ENCODE data around the gene LINC01488. TPM values are rescaled to one million over a fixed set of nuclear protein-coding genes. Genes with fewer than 3 reads are reported as not detected.

Gene LINC01488
- total and polyA plus RNA-seq, 2 donors (not counting 1 experiment from before 2014, with no cell fraction given) = not detected

DNA sequence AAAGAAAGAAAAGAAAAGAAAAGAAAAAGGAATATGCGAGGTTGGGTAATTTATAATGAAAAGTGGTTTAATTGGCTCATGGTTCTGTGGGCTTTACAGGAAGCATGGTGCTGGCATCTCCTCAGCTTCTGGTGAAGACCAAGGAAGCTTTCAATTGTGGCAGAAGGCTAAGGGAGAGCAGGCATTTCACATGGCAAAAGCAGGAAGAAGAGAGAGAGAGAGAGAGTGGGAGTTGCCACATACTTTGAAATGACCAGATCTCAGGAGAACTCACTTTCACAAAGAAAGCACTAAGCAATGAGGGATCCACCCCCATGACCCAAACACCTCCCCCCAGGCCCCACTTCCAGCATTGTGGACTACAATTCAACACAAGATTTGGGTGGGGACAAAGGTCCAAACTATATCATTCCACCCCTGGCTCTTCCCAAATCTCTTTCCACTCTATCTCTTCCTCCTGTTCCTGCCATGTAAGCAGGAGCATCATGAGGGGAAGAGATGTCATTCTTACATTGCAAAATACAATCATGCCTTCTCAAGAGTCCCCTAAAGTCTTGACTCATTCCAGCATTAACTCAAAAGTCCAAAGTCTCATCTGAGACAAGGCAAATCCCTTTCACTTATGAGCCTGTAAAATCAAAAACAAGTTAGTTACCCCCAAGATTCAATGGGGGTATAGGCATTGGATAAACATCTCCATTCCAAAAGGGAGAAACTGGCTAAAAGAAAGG, 38.9 kb downstream of the LINC01488 start:
- H3K4me1 ChIP-seq (ENCODE audit: control insufficient read depth in 2 of 2, insufficient read depth in 2 of 2, low read length in 2 of 2) = peaks cover 3 to 9% of the 10 kb centered on the region in 2 donors
- H3K27me3 ChIP-seq (replicated peaks in 1 of 4; ENCODE audit: control extremely low read depth in 1 of 4, control insufficient read depth in 3 of 4, insufficient read depth in 4 of 4, low read length in 3 of 4) = peaks cover 0 to 5% (median 0%) of the 10 kb centered on the region in 4 experiments
- peaks cover 2 to 34% (median 22%) of the 10 kb centered on the region in 3 donors for H3K9me3 ChIP-seq (ENCODE audit: control extremely low read depth in 1 of 3, control insufficient read depth in 2 of 3, insufficient read depth in 1 of 3, low read length in 2 of 3)
- no peak overlapping the region for H3K27ac ChIP-seq (ENCODE audit: low read length in 2 of 2)
- WGBS (ENCODE audit: insufficient coverage) = 88% methylated on average over 1 of the region's 1 CpG
- DNase-seq = no peak
- intact Hi-C loops (cut with micrococcal nuclease) = no loop called here
- TF ChIP-seq, protein P1, sequence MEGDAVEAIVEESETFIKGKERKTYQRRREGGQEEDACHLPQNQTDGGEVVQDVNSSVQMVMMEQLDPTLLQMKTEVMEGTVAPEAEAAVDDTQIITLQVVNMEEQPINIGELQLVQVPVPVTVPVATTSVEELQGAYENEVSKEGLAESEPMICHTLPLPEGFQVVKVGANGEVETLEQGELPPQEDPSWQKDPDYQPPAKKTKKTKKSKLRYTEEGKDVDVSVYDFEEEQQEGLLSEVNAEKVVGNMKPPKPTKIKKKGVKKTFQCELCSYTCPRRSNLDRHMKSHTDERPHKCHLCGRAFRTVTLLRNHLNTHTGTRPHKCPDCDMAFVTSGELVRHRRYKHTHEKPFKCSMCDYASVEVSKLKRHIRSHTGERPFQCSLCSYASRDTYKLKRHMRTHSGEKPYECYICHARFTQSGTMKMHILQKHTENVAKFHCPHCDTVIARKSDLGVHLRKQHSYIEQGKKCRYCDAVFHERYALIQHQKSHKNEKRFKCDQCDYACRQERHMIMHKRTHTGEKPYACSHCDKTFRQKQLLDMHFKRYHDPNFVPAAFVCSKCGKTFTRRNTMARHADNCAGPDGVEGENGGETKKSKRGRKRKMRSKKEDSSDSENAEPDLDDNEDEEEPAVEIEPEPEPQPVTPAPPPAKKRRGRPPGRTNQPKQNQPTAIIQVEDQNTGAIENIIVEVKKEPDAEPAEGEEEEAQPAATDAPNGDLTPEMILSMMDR (IDR thresholded peaks at IDR 0.05) = no peak
- H3K27me3 Mint-ChIP-seq = peaks cover 2% of the 10 kb centered on the region
- no peaks in the 10 kb centered on the region for H3K36me3 ChIP-seq (replicated peaks in 1 of 2; ENCODE audit: control extremely low read depth in 1 of 2, control insufficient read depth in 1 of 2, extremely low read depth in 1 of 2, insufficient read depth in 2 of 2, low read length in 1 of 2)
- POLR2A ChIA-PET = no interaction called here
- H3K4me1 Mint-ChIP-seq = peaks cover 8% of the 10 kb centered on the region
- no peak for ATAC-seq (ENCODE audit: low read depth)
- H2AFZ ChIP-seq (ENCODE audit: insufficient read depth, low read depth, low read length, poor library complexity, severe bottlenecking) = no peak overlapping the region
- peaks cover 7% of the 10 kb centered on the region for H3K9me3 Mint-ChIP-seq (ENCODE audit: insufficient read depth)
- H3K4me3 ChIP-seq (ENCODE audit: control extremely low read depth in 1 of 5, extremely low read depth in 1 of 5, insufficient read depth in 1 of 5, low read depth in 2 of 5, low read length in 4 of 5) = no peak overlapping the region
- CTCF ChIA-PET = no interaction called here
- no peak overlapping the region for H3K27ac Mint-ChIP-seq
- no peak overlapping the region for H3K9ac ChIP-seq (ENCODE audit: low read length)
- H3K4me3 Mint-ChIP-seq = no peak overlapping the region
- no peak overlapping the region for H3K4me2 ChIP-seq (replicated peaks; ENCODE audit: low read depth, low read length, poor library complexity, severe bottlenecking)
- H3K79me2 ChIP-seq (ENCODE audit: control insufficient read depth, insufficient read depth, low read length) = no peaks in the 10 kb centered on the region
- no peaks in the 10 kb centered on the region for H4K20me1 ChIP-seq (ENCODE audit: control insufficient read depth, insufficient read depth, low read length, poor library complexity, severe bottlenecking)

DNA sequence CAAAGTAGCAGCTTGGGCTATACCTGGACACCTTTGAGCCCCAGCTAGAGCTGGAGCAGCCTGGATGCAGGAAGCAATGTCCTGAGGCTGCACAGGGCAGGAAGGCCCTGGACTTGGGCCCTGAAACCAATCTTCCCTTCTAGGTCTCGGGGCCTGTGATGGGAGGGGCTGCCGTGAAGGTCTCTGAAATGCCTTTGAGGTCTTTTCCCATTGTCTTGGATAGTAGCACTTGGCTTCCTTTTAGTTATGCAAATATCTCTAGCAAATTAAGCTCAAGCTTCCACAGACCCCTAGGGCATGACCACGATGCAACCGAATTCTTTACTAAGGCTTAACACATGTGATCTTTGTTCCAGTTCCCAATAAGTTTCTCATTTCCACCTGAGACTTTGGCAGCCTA, 40.0 kb downstream of the LINC01488 start:
- Histone ChIP-seq H3K4me1 (ENCODE audit: control insufficient read depth in 2 of 2, insufficient read depth in 2 of 2, low read length in 2 of 2) (no peaks in the 10 kb centered on the region), H3K27me3 (replicated peaks in 1 of 4; ENCODE audit: control extremely low read depth in 1 of 4, control insufficient read depth in 3 of 4, insufficient read depth in 4 of 4, low read length in 3 of 4) (peaks cover 0 to 5% (median 0%) of the 10 kb centered on the region in 4 experiments), H3K27ac (ENCODE audit: low read length in 2 of 2) (no peak overlapping the region), H3K36me3 (replicated peaks in 1 of 2; ENCODE audit: control extremely low read depth in 1 of 2, control insufficient read depth in 1 of 2, extremely low read depth in 1 of 2, insufficient read depth in 2 of 2, low read length in 1 of 2) (no peaks in the 10 kb centered on the region), H3K9ac (ENCODE audit: low read length) (no peak overlapping the region), H3K4me2 (replicated peaks; ENCODE audit: low read depth, low read length, poor library complexity, severe bottlenecking) (no peak overlapping the region), H3K4me3 (ENCODE audit: control extremely low read depth in 1 of 5, extremely low read depth in 1 of 5, insufficient read depth in 1 of 5, low read depth in 2 of 5, low read length in 4 of 5) (no peak overlapping the region), H2AFZ (ENCODE audit: insufficient read depth, low read depth, low read length, poor library complexity, severe bottlenecking) (no peak overlapping the region), H3K79me2 (ENCODE audit: control insufficient read depth, insufficient read depth, low read length) (no peaks in the 10 kb centered on the region), H3K9me3 (ENCODE audit: control extremely low read depth in 1 of 3, control insufficient read depth in 2 of 3, insufficient read depth in 1 of 3, low read length in 2 of 3) (peaks cover 2 to 23% (median 15%) of the 10 kb centered on the region in 3 donors), H4K20me1 (ENCODE audit: control insufficient read depth, insufficient read depth, low read length, poor library complexity, severe bottlenecking) (no peaks in the 10 kb centered on the region)
- peaks cover 6% of the 10 kb centered on the region for H3K27me3 Mint-ChIP-seq
- POLR2A ChIA-PET = no interaction called here
- WGBS (ENCODE audit: insufficient coverage) = 41% methylated on average over 2 of the region's 4 CpGs
- CTCF ChIA-PET = no interaction called here
- DNase-seq = no peak
- H3K27ac Mint-ChIP-seq = no peak overlapping the region
- peaks cover 4% of the 10 kb centered on the region for H3K9me3 Mint-ChIP-seq (ENCODE audit: insufficient read depth)
- no peak overlapping the region for H3K4me3 Mint-ChIP-seq
- intact Hi-C loops (cut with micrococcal nuclease) = no loop called here
- H3K4me1 Mint-ChIP-seq = no peaks in the 10 kb centered on the region
- no peak for ATAC-seq (ENCODE audit: low read depth)
- no peak for TF ChIP-seq EZH2 (IDR thresholded peaks at IDR 0.05; ENCODE audit: borderline replicate concordance, insufficient read depth, low read depth, low read length, poor library complexity, severe bottlenecking)
- TF ChIP-seq, protein P1 (IDR thresholded peaks at IDR 0.05) = no peak

Measured in B cell (primary cell).